ENCODE measurements around the gene REEP1.

Gene REEP1

GRCh38 chr2:86313341-86313740 is 24.1 kb downstream of the REEP1 start:
- H3K4me1 ChIP-seq (ENCODE audit: insufficient read depth, insufficient read length) = no peaks in the 10 kb centered on the region
- no peak for DNase-seq (ENCODE audit: low read depth, low spot score)
- no peaks in the 10 kb centered on the region for H3K36me3 ChIP-seq (ENCODE audit: insufficient read depth, insufficient read length, low read length)
- no peaks in the 10 kb centered on the region for H3K27me3 ChIP-seq (ENCODE audit: insufficient read depth, insufficient read length)
- TF ChIP-seq SUZ12 (IDR thresholded peaks at IDR 0.05; ENCODE audit: extremely low read depth, insufficient read depth, insufficient read length) = no peak
- TF ChIP-seq ZNF274 (IDR thresholded peaks at IDR 0.05; ENCODE audit: low read depth, low read length) = no peak
- no peak for TF ChIP-seq YY1 (IDR thresholded peaks at IDR 0.05; ENCODE audit: insufficient read depth, insufficient read length)
- no peaks in the 10 kb centered on the region for H3K9me3 ChIP-seq (ENCODE audit: insufficient read depth, low read length)
- no peak overlapping the region for H3K9ac ChIP-seq (ENCODE audit: insufficient read length, low read depth)
- H3K4me3 ChIP-seq (ENCODE audit: insufficient read length, low read depth) = no peak overlapping the region

- Histone ChIP-seq H3K4me1 (ENCODE audit: insufficient read depth, insufficient read length) (no peaks in the 10 kb centered on the region), H3K36me3 (ENCODE audit: insufficient read depth, insufficient read length, low read length) (no peaks in the 10 kb centered on the region), H3K27me3 (ENCODE audit: insufficient read depth, insufficient read length) (no peaks in the 10 kb centered on the region), H3K9me3 (ENCODE audit: insufficient read depth, low read length) (no peaks in the 10 kb centered on the region), H3K9ac (ENCODE audit: insufficient read length, low read depth) (no peak overlapping the region), H3K4me3 (ENCODE audit: insufficient read length, low read depth) (no peak overlapping the region)
- TF ChIP-seq SUZ12 (IDR thresholded peaks at IDR 0.05; ENCODE audit: extremely low read depth, insufficient read depth, insufficient read length) = no peak
- TF ChIP-seq YY1 (IDR thresholded peaks at IDR 0.05; ENCODE audit: insufficient read depth, insufficient read length) = no peak
- no peak for TF ChIP-seq ZNF274 (IDR thresholded peaks at IDR 0.05; ENCODE audit: low read depth, low read length)
- DNase-seq (ENCODE audit: low read depth, low spot score) = no peak
Measured at GRCh38 chr2:86311879-86312278, 25.5 kb downstream of the REEP1 start.

- Histone ChIP-seq H3K27me3 (ENCODE audit: insufficient read depth, insufficient read length) (no peaks in the 10 kb centered on the region), H3K4me1 (ENCODE audit: insufficient read depth, insufficient read length) (no peaks in the 10 kb centered on the region), H3K9me3 (ENCODE audit: insufficient read depth, low read length) (no peaks in the 10 kb centered on the region), H3K36me3 (ENCODE audit: insufficient read depth, insufficient read length, low read length) (no peaks in the 10 kb centered on the region), H3K4me3 (ENCODE audit: insufficient read length, low read depth) (no peak overlapping the region), H3K9ac (ENCODE audit: insufficient read length, low read depth) (no peak overlapping the region)
- no peak for DNase-seq (ENCODE audit: low read depth, low spot score)
- TF ChIP-seq SUZ12 (IDR thresholded peaks at IDR 0.05; ENCODE audit: extremely low read depth, insufficient read depth, insufficient read length) (no peak), YY1 (IDR thresholded peaks at IDR 0.05; ENCODE audit: insufficient read depth, insufficient read length) (no peak), ZNF274 (IDR thresholded peaks at IDR 0.05; ENCODE audit: low read depth, low read length) (no peak)
Measured at GRCh38 chr2:86309966-86310365, 27.5 kb downstream of the REEP1 start.

- H3K4me3 ChIP-seq (ENCODE audit: insufficient read length, low read depth) = no peak overlapping the region
- H3K36me3 ChIP-seq (ENCODE audit: insufficient read depth, insufficient read length, low read length) = no peaks in the 10 kb centered on the region
- peaks cover 2% of the 10 kb centered on the region for H3K4me1 ChIP-seq (ENCODE audit: insufficient read depth, insufficient read length)
- H3K9ac ChIP-seq (ENCODE audit: insufficient read length, low read depth) = no peak overlapping the region
- H3K9me3 ChIP-seq (ENCODE audit: insufficient read depth, low read length) = no peaks in the 10 kb centered on the region
- no peaks in the 10 kb centered on the region for H3K27me3 ChIP-seq (ENCODE audit: insufficient read depth, insufficient read length)
- DNase-seq (ENCODE audit: low read depth, low spot score) = no peak
- TF ChIP-seq SUZ12 (IDR thresholded peaks at IDR 0.05; ENCODE audit: extremely low read depth, insufficient read depth, insufficient read length) (no peak), ZNF274 (IDR thresholded peaks at IDR 0.05; ENCODE audit: low read depth, low read length) (no peak), YY1 (IDR thresholded peaks at IDR 0.05; ENCODE audit: insufficient read depth, insufficient read length) (no peak)
Measured at GRCh38 chr2:86308984-86309695, 28.3 kb downstream of the REEP1 start.

GRCh38 chr2:86308356-86308755 is 29.1 kb downstream of the REEP1 start:
- Histone ChIP-seq H3K4me3 (ENCODE audit: insufficient read length, low read depth) (no peak overlapping the region), H3K27me3 (ENCODE audit: insufficient read depth, insufficient read length) (no peaks in the 10 kb centered on the region), H3K9ac (ENCODE audit: insufficient read length, low read depth) (no peak overlapping the region), H3K9me3 (ENCODE audit: insufficient read depth, low read length) (no peaks in the 10 kb centered on the region), H3K36me3 (ENCODE audit: insufficient read depth, insufficient read length, low read length) (no peaks in the 10 kb centered on the region), H3K4me1 (ENCODE audit: insufficient read depth, insufficient read length) (peaks cover 2% of the 10 kb centered on the region)
- no peak for DNase-seq (ENCODE audit: low read depth, low spot score)
- TF ChIP-seq ZNF274 (IDR thresholded peaks at IDR 0.05; ENCODE audit: low read depth, low read length) = no peak
- no peak for TF ChIP-seq YY1 (IDR thresholded peaks at IDR 0.05; ENCODE audit: insufficient read depth, insufficient read length)

GRCh38 chr2:86307431-86307830 is 30.0 kb downstream of the REEP1 start:
- Histone ChIP-seq H3K36me3 (ENCODE audit: insufficient read depth, insufficient read length, low read length) (no peaks in the 10 kb centered on the region), H3K9ac (ENCODE audit: insufficient read length, low read depth) (no peak overlapping the region), H3K4me3 (ENCODE audit: insufficient read length, low read depth) (no peak overlapping the region), H3K27me3 (ENCODE audit: insufficient read depth, insufficient read length) (no peaks in the 10 kb centered on the region), H3K4me1 (ENCODE audit: insufficient read depth, insufficient read length) (peaks cover 2% of the 10 kb centered on the region), H3K9me3 (ENCODE audit: insufficient read depth, low read length) (no peaks in the 10 kb centered on the region)
- TF ChIP-seq ZNF274 (IDR thresholded peaks at IDR 0.05; ENCODE audit: low read depth, low read length) (no peak), SUZ12 (IDR thresholded peaks at IDR 0.05; ENCODE audit: extremely low read depth, insufficient read depth, insufficient read length) (no peak), YY1 (IDR thresholded peaks at IDR 0.05; ENCODE audit: insufficient read depth, insufficient read length) (no peak)
- DNase-seq (ENCODE audit: low read depth, low spot score) = no peak

GRCh38 chr2:86305915-86306254 is 31.5 kb downstream of the REEP1 start:
- Histone ChIP-seq H3K4me1 (ENCODE audit: insufficient read depth, insufficient read length) (peaks cover 2% of the 10 kb centered on the region), H3K9ac (ENCODE audit: insufficient read length, low read depth) (no peak overlapping the region), H3K9me3 (ENCODE audit: insufficient read depth, low read length) (no peaks in the 10 kb centered on the region), H3K36me3 (ENCODE audit: insufficient read depth, insufficient read length, low read length) (no peaks in the 10 kb centered on the region), H3K4me3 (ENCODE audit: insufficient read length, low read depth) (no peak overlapping the region), H3K27me3 (ENCODE audit: insufficient read depth, insufficient read length) (no peaks in the 10 kb centered on the region)
- no peak for DNase-seq (ENCODE audit: low read depth, low spot score)
- TF ChIP-seq ZNF274 (IDR thresholded peaks at IDR 0.05; ENCODE audit: low read depth, low read length) (no peak), YY1 (IDR thresholded peaks at IDR 0.05; ENCODE audit: insufficient read depth, insufficient read length) (no peak), SUZ12 (IDR thresholded peaks at IDR 0.05; ENCODE audit: extremely low read depth, insufficient read depth, insufficient read length) (no peak)
